GM15510 (cell line): ENCODE measurements around the gene UBE2D1.

ENCODE experiments used
- POLR2A ChIP-seq: IDR thresholded peaks from 3 replicates; pipeline ENCODE4 v1.6.1; 2011; ENCODE audit warnings: borderline replicate concordance; ENCODE audit not compliant: insufficient read length; ENCODE audit errors: extremely low read depth

Gene UBE2D1

GRCh38 chr10:58385784-58386112 is 50.9 kb downstream of the UBE2D1 start:
- TF ChIP-seq POLR2A, result no peak

- TF ChIP-seq POLR2A, result no peak
Observed at GRCh38 chr10:58389024-58389423, 54.2 kb downstream of the UBE2D1 start.

GRCh38 chr10:58393317-58393716 is 58.5 kb downstream of the UBE2D1 start:
- TF ChIP-seq POLR2A, result no peak

GRCh38 chr10:58394471-58394870 is 59.7 kb downstream of the UBE2D1 start:
- no peak for TF ChIP-seq POLR2A

- TF ChIP-seq POLR2A, result no peak
Observed at GRCh38 chr10:58396057-58396456, 61.3 kb downstream of the UBE2D1 start.

- no peak for TF ChIP-seq POLR2A
Observed at GRCh38 chr10:58397830-58398229, 63.0 kb downstream of the UBE2D1 start.

- TF ChIP-seq POLR2A, result no peak
Observed at GRCh38 chr10:58399410-58399809, 64.6 kb downstream of the UBE2D1 start.

GRCh38 chr10:58400609-58401008 is 65.8 kb downstream of the UBE2D1 start:
- TF ChIP-seq POLR2A, result no peak

GRCh38 chr10:58404001-58404400 is 69.2 kb downstream of the UBE2D1 start:
- no peak for TF ChIP-seq POLR2A

- TF ChIP-seq POLR2A, result no peak
Observed at GRCh38 chr10:58409956-58410610, 75.3 kb downstream of the UBE2D1 start.

GRCh38 chr10:58412502-58412961 is 77.7 kb downstream of the UBE2D1 start:
- TF ChIP-seq POLR2A, result no peak

GRCh38 chr10:58414270-58415041 is 79.7 kb downstream of the UBE2D1 start:
- no peak for TF ChIP-seq POLR2A

- TF ChIP-seq POLR2A, result no peak
Observed at GRCh38 chr10:58415757-58416156, 81.0 kb downstream of the UBE2D1 start.
